Activated T-cell treated with anti-CD3 and anti-CD28 coated beads for 24 hours (primary cell): Measurements from ENCODE around the gene HELQ.
"Not testable (repeated sequence)": the region's sequence is repeated elsewhere in the genome, so short reads cannot be mapped to it uniquely, and the experiment has no call there.

Experiments
- DNase-seq: peaks from one replicate; pipeline ENCODE4 v3.0.0-alpha.2; 2020; ENCODE audit warnings: low read depth

Gene HELQ, protein sequence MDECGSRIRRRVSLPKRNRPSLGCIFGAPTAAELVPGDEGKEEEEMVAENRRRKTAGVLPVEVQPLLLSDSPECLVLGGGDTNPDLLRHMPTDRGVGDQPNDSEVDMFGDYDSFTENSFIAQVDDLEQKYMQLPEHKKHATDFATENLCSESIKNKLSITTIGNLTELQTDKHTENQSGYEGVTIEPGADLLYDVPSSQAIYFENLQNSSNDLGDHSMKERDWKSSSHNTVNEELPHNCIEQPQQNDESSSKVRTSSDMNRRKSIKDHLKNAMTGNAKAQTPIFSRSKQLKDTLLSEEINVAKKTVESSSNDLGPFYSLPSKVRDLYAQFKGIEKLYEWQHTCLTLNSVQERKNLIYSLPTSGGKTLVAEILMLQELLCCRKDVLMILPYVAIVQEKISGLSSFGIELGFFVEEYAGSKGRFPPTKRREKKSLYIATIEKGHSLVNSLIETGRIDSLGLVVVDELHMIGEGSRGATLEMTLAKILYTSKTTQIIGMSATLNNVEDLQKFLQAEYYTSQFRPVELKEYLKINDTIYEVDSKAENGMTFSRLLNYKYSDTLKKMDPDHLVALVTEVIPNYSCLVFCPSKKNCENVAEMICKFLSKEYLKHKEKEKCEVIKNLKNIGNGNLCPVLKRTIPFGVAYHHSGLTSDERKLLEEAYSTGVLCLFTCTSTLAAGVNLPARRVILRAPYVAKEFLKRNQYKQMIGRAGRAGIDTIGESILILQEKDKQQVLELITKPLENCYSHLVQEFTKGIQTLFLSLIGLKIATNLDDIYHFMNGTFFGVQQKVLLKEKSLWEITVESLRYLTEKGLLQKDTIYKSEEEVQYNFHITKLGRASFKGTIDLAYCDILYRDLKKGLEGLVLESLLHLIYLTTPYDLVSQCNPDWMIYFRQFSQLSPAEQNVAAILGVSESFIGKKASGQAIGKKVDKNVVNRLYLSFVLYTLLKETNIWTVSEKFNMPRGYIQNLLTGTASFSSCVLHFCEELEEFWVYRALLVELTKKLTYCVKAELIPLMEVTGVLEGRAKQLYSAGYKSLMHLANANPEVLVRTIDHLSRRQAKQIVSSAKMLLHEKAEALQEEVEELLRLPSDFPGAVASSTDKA

DNA sequence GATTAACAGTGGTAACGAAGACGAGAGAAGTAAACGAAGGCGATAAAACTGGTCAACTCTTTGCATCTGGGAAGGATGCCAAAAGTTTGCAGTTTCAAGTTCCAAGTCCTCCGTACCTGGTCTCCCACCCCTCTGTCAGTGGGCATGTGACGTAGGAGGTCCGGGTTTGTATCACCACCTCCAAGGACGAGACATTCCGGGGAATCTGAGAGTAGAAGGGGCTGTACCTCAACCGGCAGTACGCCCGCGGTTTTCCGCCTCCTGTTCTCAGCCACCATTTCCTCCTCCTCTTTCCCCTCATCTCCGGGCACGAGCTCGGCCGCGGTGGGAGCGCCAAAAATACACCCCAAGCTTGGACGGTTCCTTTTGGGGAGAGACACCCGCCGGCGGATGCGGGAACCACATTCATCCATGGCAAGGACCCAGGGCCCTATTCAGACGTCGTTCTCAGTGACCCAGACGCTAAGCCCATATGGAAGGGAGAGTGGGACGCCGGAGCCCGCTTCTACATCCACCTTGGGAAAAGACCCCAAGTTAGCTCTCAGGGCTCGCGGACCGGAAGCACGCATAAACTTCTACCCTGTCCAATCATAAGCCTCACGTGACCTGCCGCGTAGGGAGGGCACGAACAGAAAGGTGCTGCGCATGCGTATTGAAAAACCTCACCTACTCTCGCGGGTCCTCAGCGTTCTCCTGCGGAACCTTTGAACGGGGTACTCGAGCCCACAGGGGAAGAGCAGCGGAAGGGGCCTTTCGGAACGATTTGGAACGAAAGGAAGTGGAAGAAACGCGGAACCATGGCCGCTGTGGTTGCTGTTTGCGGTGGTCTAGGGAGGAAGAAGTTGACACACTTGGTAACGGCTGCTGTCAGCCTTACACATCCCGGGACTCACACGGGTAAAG is at the start of gene HELQ, which contains the start of gene MRPS18C:
Gene HELQ, minus strand, starts transcription at position 543 of the 903 bp plus-strand sequence. Its CDS starts 130 bp downstream, at position 413.
Gene MRPS18C, plus strand, starts transcription at position 778 of the 903 bp plus-strand sequence. Its CDS starts 20 bp downstream, at position 798.
- peak; percentile 93 for DNase-seq

DNA sequence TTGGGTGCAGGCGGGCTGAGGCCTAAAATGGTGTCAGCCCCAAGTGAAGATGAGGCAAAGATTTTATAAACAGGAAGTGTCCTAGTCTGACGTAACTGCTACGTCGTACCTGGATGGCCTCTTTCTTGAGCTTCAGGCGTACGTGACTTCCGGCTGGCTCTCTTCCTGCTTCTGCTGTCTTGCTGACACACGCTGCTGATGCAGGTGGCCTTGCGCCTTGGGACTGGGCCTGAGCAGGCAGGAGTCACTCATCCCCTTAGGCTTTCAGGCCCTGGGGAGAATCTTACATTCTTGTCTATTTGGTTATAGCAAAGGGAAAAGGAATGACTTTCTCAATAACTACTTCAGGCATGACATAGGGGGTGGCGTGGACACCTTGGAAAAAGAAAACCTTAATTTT is 49.4 kb upstream of the HELQ start:
- DNase-seq, result no peak

DNA sequence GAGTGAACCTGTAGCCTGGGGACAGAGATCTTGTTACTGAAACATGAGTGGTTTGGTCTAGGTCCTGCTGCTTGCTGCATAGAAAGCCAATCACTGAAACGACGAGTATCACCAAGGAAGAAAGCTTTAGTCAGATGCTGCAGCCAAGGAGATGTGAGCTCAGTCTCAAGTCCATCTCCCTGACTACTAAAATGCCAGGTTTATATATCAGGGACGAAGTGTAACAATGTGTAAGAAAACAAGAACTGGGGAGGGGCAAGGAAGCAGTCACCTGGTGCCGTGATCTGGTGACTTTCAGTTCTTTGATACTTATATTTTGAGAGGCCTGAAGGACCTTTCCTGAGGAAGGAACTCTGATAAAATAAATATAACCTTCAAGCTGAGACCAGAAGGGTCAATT is 48.9 kb upstream of the HELQ start:
- no peak for DNase-seq

DNA sequence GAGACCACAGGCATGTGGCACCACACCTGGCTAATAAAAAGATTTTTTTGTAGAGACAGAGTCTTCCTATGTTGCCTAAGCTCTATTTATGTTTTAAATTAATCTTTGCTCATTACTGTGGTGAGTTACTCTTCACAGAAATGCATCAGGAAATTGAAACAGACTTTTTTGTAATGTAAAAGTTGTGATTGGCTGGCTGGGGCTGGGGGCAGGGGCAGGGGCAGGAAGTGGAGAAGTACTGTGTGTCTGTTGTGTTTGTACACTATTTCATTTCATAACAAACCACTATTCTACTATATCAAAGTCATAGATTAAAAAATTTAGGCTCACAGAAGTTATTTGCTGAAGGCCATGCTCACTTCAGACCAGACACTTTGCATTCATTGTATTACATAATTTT is 48.4 kb upstream of the HELQ start:
- no peak for DNase-seq

- DNase-seq, result not testable (repeated sequence)
Measured at GRCh38 chr4:83501671-83502070, 46.0 kb upstream of the HELQ start.

GRCh38 chr4:83498187-83498586 is 42.6 kb upstream of the HELQ start:
- DNase-seq, result no peak

DNA sequence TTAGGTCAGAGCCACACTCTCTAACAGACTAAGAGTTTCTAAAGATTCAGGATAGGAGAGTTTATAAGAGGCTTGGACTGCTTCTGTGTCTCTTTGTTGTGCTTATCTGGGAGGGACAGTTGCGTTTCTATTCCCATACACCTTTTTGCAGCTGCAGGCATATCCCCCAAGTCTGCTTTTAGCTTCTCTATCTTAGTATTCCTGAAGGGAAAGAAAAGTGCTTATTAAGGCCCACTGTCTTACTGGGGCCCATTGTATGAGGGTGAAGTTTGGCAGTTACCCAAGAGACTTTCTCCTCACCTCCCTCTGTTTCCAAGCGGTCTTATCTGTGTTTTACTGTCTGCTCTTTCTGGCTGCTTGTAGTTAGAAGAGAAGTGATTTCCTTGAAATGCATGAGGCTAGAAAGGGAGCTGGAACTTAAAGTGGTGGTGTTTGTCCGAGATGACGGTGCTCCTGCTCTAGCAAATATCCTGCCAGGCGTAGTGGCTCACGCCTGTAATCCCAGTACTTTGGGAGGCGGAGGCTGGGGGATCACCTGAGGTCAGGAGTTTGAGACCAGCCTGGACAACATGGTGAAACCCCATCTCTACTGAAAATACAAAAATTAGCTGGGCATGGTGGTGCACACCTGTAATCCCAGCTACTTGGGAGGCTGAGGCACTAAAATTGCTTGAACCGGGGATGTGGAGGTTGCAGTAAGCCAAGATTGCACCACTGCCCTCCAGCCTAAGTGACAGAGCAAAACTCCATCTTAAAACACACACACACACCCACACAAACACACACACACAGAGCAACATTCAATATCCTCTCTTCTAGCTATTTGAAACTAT is 40.7 kb upstream of the HELQ start:
- not testable (repeated sequence) for DNase-seq

- DNase-seq, result no peak
Measured at GRCh38 chr4:83490876-83491450, 35.3 kb upstream of the HELQ start.

DNA sequence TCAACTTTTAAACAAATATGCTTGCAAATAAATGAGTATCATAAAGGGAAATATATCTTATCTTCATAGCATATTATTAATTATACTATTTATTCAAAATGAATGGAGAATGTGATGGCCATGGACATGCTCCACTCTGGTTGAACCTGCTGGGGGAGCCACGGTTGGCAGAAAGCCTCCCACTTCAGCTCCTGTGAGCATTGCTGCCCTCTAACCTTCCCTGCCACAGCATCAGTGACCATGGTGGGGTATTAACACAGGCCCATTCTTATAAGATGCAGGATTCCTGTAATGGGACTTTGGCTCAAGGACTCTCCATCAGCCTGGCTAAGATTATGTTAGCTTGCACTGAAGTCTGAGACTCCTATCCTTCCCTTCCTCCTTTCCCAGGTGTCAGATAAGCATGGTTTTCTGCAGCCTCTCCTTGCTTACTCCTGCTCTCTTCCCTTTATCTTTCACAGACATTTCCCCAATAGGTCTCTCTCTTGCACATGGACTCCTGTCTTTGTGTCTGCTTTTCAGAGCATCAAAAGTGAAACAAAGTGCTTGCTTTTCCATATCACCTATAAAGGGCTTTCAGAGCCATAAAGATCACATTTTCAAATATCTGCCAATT is 34.2 kb upstream of the HELQ start:
- DNase-seq, result no peak

- DNase-seq, result no peak
Measured at GRCh38 chr4:83486457-83487129, 31.0 kb upstream of the HELQ start.

- peak; percentile 90 for DNase-seq
Measured at GRCh38 chr4:83484500-83485461, 29.2 kb upstream of the HELQ start, which contains the start of gene ABRAXAS1. TSS of gene ABRAXAS1 (minus strand) at chr4:83485100. CDS start at chr4:83485072, 28 bp downstream.

DNA sequence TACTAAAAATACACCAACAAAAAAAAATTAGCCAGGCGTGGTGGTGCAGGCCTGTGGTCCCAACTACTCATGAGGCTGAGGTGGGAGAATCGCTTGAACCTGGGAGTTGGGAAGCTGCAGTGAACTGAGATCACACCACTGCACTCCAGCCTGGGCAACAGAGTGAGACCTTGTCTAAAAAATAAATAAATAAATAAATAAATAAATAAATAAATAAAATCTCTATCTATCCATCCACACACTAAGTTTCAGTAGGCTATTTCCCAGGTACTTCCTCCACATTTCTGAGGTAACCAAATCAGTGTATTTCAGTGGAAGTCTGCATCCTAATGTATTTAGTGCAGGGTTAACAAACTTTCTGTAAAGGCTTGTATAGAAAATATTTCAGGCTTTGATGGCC is 18.3 kb upstream of the HELQ start:
- DNase-seq, result no peak

- no peak for DNase-seq
Measured at GRCh38 chr4:83473423-83473822, 17.8 kb upstream of the HELQ start.

DNA sequence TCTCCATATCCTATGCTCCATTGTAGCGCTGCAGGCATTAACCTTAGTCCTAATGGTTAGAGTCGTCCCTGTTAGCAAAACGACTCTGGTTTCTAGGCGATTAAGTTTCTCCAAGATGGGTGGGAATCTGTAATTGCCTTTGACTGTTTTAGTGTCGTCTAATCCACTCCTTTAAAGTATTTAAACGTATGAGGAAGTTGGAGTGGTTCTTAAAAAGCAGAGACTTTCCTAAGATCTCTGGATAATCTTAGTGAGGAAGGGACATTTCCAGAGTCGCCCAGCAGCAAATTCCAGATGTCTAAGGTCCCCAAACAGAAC is 520 bp upstream of the HELQ start:
- no peak for DNase-seq

DNA sequence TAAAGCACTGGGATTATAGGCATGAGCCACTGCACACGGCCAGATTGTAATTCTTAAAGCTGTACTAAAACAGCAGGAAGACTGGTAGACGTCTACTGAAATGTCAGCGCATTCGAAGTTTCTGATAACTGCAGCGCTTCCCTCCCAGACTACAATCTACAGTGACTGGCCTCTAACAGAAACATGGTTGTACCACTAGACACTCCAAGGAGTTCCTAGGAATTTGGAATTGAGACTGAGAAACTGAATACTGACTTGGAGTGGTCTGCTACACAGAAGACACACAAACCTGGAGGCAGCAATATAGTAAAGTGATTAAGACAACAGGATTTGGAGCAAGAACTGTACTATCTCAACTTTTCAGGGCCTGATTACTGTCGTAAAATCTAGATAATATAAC is 937 bp downstream of the HELQ start:
- DNase-seq, result no peak

DNA sequence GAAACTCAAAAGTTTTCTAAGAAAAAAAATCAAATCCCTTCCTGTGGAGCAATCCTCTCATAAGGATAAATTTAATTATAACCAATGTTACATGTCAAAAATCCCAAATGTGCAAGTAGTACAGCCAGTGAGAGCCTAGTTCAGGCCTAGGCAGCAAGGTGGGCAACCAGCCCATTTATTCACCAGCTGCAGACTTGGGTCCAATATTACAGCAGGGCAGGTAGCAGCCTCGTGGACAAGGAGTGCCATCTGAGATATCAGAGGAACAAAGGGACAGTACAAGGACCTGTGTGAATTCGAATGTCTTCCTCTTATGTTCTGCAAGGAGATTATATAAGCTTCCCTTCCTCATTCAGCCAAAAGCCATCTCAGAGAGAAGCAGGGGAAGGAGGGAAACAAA is 6.6 kb downstream of the HELQ start:
- DNase-seq, result no peak

DNA sequence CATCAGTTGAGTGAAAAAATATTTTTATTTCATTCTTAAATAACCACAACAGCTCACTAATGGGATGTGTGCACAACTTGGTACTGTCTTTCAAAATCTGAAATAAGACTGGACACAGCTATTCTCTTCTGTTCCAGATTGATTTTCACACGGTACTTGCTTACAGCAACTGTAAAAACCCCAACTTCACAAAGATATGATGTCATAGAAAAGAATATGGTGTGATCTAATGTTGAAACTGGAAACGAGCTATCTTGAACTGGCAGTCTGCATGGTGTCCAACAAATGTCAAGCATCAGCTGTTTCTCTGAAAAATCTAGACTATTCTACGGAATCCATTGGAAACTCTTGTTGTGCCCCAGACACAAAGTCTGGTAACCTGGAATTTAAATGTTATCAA is 14.7 kb downstream of the HELQ start:
- no peak for DNase-seq
